NCI-H1048 (cell line): ENCODE data around the gene HDAC1.

ENCODE experiments used
- DNase-seq: peaks from one replicate; lab custom pipeline; 2025; lab: John Stamatoyannopoulos, UW

The HDAC1 gene

GRCh38 chr1:32330558-32331151 lies 38.8 kb downstream of the HDAC1 start:
- DNase-seq = no peak

- no peak for DNase-seq
Measured at GRCh38 chr1:32331549-32331948, 39.7 kb downstream of the HDAC1 start.

GRCh38 chr1:32332290-32333079 lies 40.6 kb downstream of the HDAC1 start:
- DNase-seq = no peak

GRCh38 chr1:32333251-32333963 lies 41.5 kb downstream of the HDAC1 start:
- no peak for DNase-seq

- DNase-seq = no peak
Measured at GRCh38 chr1:32334274-32334861, 42.5 kb downstream of the HDAC1 start.

- no peak for DNase-seq
Measured at GRCh38 chr1:32334864-32335534, 43.1 kb downstream of the HDAC1 start.

- no peak for DNase-seq
Measured at GRCh38 chr1:32335535-32335789, 43.6 kb downstream of the HDAC1 start.

GRCh38 chr1:32335790-32336590 lies 44.1 kb downstream of the HDAC1 start, which contains the start of gene MARCKSL1:
MARCKSL1 (minus strand) TSS chr1:32336233; CDS start chr1:32336033, 200 bp downstream.
- peak; percentile 73 for DNase-seq

- DNase-seq = no peak
Measured at GRCh38 chr1:32336591-32336932, 44.7 kb downstream of the HDAC1 start.

- DNase-seq = no peak
Measured at GRCh38 chr1:32336963-32337675, 45.2 kb downstream of the HDAC1 start.

GRCh38 chr1:32337855-32338636 lies 46.2 kb downstream of the HDAC1 start:
- DNase-seq = no peak

GRCh38 chr1:32338637-32339145 lies 46.8 kb downstream of the HDAC1 start:
- DNase-seq = no peak

GRCh38 chr1:32339363-32339978 lies 47.6 kb downstream of the HDAC1 start:
- no peak for DNase-seq

- DNase-seq = no peak
Measured at GRCh38 chr1:32341186-32341757, 49.4 kb downstream of the HDAC1 start.

GRCh38 chr1:32341971-32342370 lies 50.1 kb downstream of the HDAC1 start:
- no peak for DNase-seq

GRCh38 chr1:32342704-32343103 lies 50.8 kb downstream of the HDAC1 start:
- DNase-seq = no peak

GRCh38 chr1:32345289-32345827 lies 53.5 kb downstream of the HDAC1 start:
- DNase-seq = no peak

GRCh38 chr1:32346532-32347157 lies 54.8 kb downstream of the HDAC1 start:
- DNase-seq = no peak
